ENCODE measurements around the gene MAGEA4.

DNA sequence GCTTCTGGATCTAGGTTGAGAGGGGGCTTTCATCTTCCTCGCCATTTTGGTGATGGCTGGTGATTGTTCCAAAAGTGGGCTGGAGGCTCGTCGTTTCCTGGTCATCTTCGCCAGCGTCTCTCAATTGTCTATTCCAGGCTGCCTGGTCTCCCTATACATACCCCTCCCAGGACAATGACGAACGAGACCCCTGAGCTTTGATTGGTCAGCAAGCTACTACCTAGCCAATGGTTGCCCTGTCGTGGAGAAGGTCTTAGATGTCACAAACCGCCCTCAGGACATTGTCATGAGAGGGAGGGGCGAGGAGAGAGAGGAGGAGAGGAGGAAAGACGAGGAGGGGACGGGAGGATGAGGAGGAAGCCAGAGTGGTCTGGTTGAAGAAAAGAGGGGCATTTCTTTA lies 7.7 kb upstream of the MAGEA4 start:
- TF ChIP-seq, protein P1, sequence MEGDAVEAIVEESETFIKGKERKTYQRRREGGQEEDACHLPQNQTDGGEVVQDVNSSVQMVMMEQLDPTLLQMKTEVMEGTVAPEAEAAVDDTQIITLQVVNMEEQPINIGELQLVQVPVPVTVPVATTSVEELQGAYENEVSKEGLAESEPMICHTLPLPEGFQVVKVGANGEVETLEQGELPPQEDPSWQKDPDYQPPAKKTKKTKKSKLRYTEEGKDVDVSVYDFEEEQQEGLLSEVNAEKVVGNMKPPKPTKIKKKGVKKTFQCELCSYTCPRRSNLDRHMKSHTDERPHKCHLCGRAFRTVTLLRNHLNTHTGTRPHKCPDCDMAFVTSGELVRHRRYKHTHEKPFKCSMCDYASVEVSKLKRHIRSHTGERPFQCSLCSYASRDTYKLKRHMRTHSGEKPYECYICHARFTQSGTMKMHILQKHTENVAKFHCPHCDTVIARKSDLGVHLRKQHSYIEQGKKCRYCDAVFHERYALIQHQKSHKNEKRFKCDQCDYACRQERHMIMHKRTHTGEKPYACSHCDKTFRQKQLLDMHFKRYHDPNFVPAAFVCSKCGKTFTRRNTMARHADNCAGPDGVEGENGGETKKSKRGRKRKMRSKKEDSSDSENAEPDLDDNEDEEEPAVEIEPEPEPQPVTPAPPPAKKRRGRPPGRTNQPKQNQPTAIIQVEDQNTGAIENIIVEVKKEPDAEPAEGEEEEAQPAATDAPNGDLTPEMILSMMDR (IDR thresholded peaks at IDR 0.05; ENCODE audit: control extremely low read depth in 1 of 3, insufficient read depth in 1 of 3, low read depth in 1 of 3, low read length in 3 of 3), result no peak
- TF ChIP-seq EZH2 (IDR thresholded peaks at IDR 0.05; ENCODE audit: low read depth, low read length, severe bottlenecking) (no peak), POU5F1 (IDR thresholded peaks at IDR 0.05; ENCODE audit: low read depth, low read length) (no peak), CEBPB (IDR thresholded peaks at IDR 0.05; ENCODE audit: low read depth, low read length) (no peak), POLR2AphosphoS5 (IDR thresholded peaks at IDR 0.05; ENCODE audit: low read depth, low read length) (no peak), POLR2A (IDR thresholded peaks at IDR 0.05; ENCODE audit: control extremely low read depth in 1 of 2, low read depth in 2 of 2, low read length in 2 of 2) (no peak), RAD21 (IDR thresholded peaks at IDR 0.05 in 1 of 2, conservative IDR thresholded peaks at IDR 0.05 in 1 of 2; ENCODE audit: low read depth in 2 of 2, low read length in 2 of 2) (no peak), CREB1 (IDR thresholded peaks at IDR 0.05) (no peak), TAF1 (IDR thresholded peaks at IDR 0.05; ENCODE audit: low read depth, low read length) (no peak), JUN (IDR thresholded peaks at IDR 0.05; ENCODE audit: low read depth, low read length) (no peak), TCF12 (IDR thresholded peaks at IDR 0.05; ENCODE audit: low read depth, low read length) (no peak)
- TF ChIP-seq, protein P2, sequence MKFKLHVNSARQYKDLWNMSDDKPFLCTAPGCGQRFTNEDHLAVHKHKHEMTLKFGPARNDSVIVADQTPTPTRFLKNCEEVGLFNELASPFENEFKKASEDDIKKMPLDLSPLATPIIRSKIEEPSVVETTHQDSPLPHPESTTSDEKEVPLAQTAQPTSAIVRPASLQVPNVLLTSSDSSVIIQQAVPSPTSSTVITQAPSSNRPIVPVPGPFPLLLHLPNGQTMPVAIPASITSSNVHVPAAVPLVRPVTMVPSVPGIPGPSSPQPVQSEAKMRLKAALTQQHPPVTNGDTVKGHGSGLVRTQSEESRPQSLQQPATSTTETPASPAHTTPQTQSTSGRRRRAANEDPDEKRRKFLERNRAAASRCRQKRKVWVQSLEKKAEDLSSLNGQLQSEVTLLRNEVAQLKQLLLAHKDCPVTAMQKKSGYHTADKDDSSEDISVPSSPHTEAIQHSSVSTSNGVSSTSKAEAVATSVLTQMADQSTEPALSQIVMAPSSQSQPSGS (IDR thresholded peaks at IDR 0.05; ENCODE audit: low read length), result no peak
- TF ChIP-seq, protein P3, sequence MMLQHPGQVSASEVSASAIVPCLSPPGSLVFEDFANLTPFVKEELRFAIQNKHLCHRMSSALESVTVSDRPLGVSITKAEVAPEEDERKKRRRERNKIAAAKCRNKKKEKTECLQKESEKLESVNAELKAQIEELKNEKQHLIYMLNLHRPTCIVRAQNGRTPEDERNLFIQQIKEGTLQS (IDR thresholded peaks at IDR 0.05; ENCODE audit: insufficient read depth, low read depth, low read length), result no peak
- TF ChIP-seq, protein P4, sequence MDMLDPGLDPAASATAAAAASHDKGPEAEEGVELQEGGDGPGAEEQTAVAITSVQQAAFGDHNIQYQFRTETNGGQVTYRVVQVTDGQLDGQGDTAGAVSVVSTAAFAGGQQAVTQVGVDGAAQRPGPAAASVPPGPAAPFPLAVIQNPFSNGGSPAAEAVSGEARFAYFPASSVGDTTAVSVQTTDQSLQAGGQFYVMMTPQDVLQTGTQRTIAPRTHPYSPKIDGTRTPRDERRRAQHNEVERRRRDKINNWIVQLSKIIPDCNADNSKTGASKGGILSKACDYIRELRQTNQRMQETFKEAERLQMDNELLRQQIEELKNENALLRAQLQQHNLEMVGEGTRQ (IDR thresholded peaks at IDR 0.05; ENCODE audit: low read length), result no peak
